GM18873 (cell line): ENCODE results near the gene CCDC158.
"Not testable (repeated sequence)": the region's sequence is repeated elsewhere in the genome, so short reads cannot be mapped to it uniquely, and the experiment has no call there.

Experiments
- ATAC-seq: cut with Tn5 transposase; IDR thresholded peaks from one replicate; pipeline ENCODE4 v1.9.1; 2021; ENCODE audit warnings: mild to moderate bottlenecking, moderate library complexity, moderate number of reproducible peaks; ENCODE audit not compliant: unreplicated experiment, low FRiP score

The CCDC158 gene

DNA sequence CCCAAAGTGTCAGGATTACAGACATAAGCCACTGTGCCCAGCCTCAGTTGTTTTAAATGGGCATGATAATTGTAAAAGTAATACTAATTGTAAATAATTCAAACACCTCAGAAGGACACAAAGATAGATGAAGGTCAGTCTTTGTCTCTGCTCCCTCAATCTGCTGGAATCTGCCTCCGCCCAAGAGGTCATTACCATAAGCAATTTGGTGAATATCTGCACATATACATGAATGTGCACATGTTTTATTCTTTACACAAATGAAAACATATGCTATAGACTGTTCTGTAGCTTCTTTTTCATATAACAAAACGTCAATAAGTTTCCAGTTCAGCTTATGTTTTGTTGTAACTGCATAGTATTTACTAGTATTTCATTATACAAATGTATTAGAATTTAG is 107.4 kb downstream of the CCDC158 start:
- no peak for ATAC-seq

DNA sequence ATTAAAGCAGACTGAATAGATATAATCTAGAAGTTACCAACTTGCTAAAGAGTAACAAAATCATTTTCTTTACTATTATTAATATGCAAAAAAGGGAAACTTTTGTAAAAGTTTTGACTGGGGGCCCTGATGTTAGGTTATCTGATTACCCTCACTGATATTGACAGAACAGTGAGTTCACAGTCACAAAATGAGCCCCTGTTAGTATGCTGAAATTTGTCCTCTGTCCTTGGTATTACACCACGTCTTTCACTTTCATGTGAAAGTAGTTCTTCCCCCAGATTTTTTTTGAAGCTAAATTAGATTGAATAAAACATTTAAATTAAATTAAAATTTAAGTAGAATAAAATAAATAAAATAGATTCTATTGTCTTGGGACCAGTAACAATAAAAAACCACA is 108.5 kb downstream of the CCDC158 start:
- ATAC-seq, result no peak

DNA sequence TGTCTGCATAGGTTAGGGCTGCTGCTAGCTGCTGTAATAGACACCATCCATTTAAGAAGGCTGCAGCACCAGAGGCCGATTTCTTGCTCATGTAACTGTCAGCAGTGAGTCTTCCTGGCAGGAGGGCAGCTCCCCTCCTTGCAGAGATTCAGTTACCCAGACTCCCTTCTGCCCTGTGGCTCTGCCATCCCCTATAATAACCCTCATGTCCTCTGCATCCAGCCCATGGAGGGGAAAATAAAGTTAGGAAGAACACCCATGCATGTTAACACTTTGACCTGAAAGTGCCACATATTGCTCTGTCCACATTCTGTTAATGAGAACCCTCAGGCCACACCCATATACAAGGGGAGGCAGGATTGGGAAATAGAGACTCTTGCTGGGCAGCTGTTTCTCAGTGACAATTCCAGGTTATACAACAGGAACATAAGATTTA is 109.0 kb downstream of the CCDC158 start:
- ATAC-seq, result no peak

DNA sequence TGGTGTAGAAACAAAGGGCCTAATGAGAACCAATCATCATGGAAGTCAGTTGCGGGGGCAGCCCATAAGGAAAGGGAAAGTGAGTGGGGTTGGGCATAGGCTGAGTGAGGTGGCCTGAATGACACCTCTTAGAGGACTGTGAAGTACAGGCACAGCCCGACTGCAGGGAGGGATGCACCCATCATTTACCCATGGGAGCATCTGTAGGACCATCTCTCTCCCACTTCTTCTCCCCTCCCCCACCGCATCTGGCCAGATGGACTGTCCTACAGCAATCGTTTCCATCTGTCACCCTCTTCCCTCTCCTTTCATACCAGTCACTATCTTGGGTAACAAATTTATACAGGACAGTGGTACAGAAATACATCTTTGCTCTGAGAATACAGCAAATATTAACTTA is 110.3 kb downstream of the CCDC158 start:
- ATAC-seq, result no peak

DNA sequence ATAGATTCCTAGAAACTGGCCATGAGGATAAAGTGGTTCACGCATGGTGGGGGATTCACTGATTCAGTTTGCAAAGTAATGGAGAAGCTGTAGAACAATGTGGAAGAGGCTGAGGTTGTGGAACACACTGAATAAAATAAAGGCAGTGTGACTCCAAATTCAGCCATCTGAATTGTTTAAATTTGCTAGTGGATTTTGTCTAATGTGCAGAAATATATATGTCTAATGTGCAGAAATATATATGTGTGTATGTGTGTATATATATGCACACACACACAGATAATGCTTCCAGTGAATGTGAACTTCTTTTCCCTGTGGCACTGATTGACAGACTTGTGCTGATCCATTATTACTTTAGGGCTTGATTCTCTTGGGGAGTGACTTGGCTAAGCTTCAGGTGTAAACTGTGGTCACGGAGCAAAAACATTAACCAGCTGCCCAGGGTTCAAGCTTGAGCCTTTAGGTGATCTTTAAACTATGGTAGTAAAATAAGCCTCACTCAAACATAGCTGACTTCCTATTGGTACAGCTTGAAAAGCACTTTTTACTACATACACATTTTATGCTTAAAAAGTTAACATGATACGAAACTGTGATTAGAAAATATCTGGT is 110.9 kb downstream of the CCDC158 start:
- no peak for ATAC-seq

DNA sequence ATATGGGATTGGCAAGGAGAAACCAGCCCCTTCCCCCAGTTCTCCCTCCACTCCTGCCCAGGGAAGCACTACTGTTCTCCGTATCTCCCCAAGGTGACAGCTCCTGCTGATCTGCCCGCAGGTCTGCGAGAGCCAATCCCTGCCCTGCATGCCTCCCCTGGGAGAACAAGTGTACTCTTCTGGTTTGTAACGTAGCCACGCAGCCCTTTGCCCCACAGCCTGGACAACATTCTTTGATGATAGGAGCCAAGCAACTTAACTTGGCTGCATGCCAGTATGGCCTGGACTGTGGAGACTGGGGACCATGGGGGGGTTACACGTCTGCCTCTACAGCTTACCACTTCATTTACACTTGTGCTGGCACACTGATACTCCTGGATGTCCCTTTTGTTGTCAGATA is 112.4 kb downstream of the CCDC158 start:
- ATAC-seq, result no peak

DNA sequence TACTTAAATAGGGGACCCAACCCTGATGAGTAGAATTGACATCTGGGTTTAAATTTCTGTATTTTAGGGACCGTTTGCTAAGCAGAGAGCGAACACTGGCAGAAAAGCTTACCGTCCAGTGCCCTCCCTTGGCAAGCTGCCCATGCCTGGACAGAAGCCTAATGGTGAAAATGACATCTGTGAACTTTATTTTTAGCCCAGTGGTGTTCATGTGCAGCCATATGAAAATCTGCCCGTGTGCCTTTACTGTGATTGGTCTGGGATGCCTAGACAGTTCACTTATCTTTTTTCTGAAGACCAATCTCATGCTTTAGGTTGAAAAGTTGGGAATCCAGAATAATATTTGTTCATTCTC is 113.3 kb downstream of the CCDC158 start:
- no peak for ATAC-seq

DNA sequence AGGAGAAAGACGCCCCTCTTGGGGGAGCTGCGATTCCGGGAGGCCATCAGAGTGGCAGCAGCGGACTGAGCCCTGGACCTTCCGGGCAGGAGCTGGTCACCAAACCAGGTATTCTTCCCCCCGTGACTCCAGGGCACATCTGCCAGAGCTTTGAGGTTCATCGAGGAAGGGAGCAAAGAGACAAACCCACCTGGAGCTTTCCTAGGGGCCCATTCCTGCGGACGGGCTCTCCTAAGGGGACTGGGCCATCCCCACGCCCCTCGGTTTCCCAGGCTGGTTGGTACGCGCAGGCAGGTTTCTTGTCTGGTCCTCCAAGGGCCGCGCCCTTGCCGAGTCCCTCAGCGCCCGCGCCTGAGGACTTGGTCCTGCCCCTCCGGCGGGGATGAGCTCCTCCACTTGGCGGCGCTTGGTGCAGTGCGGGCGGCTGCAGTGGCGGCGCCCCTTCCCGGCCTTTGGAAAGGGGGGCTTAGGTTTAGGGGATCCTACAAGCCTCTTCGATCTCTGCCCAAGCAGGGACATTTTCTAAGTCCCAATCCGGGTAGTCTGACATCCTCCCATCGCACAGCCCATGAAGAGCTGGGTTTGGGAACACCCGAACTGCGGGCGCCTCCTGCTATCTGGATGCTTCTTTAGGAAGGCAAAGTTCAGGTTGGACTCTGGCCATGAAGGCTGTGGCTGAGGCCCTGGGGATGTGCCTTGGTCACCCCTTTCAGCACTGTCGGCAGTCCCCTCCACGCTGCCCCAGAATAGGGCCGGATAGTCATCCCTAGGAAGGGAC is 113.9 kb downstream of the CCDC158 start:
- no peak for ATAC-seq

DNA sequence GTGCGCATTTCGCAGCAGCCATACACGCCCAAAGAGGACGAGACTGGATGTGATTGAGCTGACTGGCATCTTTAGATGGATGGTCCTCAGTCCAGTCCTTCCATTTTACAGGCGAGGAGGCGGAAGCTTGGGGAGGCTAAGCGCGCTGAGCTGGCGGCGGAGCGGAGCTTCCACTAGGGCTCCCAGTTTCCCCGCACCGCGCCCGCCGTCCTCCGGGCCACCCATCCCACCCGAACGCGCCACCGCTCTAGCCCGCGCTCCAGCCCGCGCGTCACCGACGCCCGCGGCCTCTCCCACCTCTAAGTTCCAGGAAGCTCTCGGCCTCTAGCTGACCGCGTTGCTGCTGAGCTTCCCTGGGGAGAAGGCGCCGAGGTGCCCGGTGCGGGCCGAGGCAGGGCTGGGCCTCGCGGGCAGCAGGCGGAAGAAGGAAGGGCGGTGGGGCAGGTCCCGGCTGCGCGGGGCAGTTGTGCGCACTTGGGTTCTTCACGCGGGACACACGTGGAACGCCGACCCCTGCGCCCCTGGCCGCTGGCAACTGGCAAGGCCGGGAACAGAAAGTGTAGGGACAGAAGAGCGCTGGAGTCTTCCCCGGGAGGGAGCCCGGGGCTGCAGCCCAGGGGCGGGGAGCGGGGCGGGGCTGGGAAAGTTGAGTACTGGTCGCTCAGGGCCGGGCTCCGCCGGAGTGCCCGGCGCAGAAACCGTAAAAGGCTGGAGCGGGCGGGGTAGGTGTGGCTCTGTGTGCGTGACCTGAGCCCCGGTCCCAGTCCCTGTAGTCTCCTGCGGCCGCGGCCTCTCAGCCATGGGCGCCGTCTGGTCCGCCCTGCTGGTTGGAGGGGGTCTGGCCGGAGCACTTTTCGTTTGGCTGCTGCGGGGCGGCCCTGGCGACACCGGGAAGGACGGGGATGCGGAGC is 114.7 kb downstream of the CCDC158 start, which contains the start of gene STBD1:
Gene STBD1 (plus strand): TSS at position 763 of the 911 bp plus-strand sequence. CDS start 37 bp downstream, at position 800.
- ATAC-seq, result no peak

DNA sequence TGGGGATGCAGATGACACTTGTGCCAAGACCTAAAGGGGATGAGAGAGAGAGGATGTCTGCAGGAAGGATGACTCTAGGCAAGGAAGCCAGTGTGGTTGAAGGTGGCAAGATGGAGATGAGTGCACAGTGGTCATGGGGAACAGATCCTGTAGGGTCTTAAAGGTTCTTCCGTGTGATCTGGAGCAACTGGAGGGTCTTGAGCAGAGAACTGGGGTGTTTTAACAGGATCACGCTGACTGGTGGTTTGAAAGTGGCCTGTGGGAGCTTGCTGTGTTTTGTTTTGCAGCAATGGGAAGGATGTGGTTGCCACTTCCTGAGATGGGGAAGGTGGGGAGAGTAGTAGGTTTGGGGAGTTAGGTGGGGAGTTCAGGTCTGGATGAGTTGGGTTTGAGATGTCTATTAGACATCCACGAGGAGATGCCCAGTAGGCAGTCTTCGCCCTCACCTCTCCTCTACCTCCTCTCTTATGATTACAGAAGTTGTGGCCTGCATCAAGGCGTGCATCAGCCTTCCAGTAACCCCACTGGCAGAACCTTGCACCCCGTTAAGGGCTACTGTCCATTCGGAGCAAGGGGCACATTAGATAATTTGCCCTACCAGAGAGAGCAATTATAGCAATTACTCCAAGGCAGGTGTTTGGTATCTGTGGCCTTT is 115.8 kb downstream of the CCDC158 start:
- no peak for ATAC-seq

DNA sequence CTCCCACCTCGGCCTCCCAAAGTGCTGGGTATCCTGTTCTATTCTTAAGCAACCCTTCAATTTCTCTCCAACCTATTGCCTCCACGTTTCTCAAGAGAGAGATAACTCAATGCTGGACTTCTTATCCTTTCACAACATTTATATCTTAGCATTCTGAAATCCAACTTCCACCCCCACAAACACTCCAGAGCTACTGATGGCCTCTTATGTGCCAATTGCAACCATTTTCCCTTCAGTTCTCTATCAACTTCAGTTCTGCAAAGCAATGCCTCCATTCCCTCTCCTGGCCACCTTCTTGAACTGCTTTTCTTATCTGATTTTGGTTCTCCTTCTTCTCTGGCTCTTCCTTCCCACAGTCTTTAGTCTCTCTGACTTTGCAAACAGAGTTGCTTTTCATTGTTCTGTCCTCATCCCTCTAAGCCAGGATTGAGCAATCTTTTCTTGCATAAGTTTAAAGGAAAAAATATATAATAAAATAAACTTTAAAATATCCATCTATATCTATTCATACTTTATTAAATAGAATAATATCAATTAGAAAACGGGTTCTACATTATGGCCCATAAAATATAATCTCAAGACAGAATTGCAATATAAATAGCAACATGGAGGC is 118.0 kb downstream of the CCDC158 start:
- no peak for ATAC-seq

DNA sequence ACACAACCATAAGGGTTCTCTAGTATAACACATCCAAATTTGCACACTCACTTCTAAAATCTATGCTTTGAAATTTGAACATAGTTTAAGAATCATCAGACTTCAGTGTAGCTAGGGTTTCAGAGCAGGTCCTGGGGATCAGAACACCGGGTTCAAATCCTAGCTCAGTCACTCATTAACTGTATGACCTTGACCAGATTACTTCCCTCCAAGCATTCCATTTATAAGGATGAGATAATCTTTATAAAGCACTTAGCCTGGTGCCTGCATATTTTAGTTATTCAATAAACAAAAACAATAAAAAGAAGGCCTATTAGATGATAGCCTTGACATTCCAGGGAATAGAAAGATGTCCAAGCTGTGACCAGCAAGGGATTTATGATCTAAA is 119.2 kb downstream of the CCDC158 start:
- ATAC-seq, result no peak

DNA sequence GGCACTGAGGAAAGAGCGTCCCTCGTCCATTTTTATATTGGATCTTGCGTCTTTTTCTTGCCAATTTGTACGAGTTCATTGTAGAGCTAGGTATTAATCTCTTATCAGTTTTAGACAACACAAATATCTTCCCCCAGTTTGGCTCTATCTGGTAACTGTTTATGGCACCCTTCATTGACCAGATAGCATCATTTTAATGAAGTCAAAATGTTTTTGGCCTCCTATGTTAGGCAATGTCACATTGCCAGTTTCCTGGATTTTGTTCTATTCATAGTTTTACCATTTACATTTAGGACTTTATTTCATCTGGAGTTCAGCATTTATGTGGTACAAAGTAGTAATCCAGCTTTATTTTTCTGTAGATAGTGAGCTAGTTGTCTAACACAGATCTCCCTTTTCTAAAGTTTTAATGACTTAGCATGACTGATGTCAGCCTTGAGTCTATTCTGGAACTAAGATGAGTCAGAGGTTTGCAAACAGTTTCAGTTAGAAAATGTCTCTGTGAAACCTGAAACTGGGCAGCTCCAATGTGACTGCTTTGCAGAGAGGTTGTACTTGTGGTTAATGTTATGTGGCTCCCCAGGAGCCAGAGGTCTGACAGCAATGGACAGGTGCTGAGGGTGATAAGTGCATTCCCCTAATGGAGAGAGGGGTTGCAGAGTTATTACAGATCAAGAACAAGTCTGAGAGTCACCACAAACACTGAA is 119.7 kb downstream of the CCDC158 start:
- ATAC-seq, result peak; percentile 99

DNA sequence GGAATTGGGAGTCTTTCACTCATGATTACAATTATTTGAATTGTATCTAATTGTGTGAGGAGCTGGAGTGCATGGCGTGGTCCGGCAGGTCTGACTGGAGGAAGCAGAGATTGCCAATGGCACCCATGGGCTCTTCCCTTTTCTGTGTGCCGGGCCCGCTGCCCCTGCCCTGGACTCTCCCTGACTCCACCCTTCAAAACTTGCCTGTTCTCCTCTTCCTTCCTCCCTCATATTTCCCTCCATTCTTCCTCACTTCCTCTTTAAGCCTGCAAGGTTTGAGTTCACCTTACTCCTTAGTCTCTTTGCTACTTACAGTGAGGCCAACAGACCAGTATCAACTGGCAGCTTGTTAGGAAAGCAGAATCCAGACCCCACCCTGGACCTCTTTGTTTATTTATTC is 120.9 kb downstream of the CCDC158 start:
- no peak for ATAC-seq

DNA sequence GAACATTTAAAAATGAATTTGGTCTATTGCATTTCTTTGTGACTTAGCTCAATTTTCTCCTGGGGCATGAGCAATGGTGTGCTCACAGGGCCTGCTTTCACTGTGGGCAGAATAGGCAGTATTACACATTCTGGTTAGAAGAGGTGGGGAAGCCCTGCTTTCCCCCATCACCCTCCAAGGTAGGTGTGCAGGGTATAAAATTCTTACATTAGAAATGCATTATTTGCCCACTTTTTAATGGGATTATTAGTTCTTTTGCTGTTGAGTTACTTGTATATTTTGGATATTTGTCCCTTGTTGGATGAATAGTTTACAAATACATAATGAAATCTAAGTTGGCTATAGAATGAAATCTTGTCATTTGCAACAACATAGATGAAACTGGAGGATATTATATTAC is 122.7 kb downstream of the CCDC158 start:
- ATAC-seq, result no peak

DNA sequence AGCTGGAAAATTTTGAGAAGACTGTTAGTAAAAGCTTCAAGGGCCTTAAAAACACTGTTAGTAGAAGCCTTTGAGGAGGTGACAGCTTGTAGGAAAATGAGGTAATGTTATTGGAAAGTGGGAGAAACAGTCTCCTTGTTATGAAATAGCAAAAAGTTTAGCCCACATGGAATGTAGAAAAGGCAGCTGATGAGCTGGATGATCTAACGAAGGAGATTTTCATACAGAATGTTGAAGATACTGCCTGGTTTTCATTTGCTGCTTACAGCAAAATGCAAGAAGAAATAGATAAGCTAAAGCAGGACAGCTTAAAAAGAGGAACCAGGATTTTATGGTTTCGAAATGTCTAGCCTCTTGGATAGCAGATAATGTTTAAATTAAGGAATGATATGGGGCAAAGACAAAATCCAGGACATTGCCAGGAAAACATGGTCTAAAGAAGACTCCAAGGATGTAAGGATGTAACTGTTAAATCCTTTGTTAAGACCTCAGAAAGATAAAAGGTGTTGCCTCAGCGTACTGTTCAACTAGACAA is 124.6 kb downstream of the CCDC158 start:
- no peak for ATAC-seq

DNA sequence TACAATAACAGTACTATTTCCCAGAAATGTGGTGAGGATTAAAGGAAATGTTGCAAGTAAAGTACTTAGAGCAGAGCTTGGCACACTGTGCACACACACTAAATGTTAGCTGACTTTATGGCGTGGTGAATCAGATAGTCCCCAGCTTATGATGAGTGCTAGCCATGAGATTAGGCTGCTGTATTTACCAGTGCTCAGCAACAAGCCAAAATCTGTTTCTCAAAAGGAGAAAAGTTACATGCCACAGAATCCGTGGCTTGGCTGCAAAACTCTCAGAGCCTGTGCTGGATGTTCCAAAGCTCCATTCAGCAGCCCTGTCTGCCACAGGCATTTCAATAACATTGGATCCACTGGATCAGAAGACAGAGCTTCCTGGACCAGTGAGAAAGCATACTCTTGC is 127.2 kb downstream of the CCDC158 start:
- no peak for ATAC-seq

DNA sequence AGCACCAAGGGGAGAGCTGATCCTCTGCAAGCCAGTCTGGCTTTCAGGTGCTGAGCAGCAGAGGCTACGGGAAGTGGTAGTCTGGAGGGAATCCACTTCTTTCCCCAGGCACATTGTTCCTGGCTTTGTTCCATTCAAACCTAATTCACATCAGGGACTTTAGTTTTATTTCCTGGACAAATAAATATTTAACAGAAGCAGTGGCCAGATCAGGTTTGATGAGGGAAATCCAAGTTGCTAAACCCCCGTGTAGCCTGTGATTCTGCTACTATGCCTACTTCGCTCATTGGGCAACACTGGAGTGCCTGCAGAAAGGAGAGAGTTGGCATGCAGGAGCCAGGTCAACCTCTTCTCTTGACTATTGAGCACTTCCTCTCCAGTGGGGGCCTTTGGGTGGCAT is 128.2 kb downstream of the CCDC158 start:
- ATAC-seq, result no peak

DNA sequence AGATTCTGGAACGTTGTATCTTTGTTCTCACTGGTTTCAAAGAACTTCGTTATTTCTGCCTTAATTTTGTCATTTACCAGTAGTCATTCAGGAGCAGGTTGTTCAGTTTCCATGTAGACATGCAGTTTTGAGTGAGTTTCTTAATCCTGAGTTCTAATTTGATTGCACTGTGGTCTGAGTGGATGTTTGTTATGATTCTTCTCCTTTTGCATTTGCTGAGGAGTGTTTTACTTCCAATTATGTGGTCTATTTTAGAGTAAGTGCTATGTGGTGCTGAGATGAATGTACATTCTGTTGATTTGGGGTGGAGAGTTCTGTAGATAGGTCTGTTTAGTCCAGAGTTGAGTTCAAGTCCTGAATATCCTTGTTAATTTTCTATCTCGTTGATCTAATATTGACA is 133.1 kb downstream of the CCDC158 start:
- not testable (repeated sequence) for ATAC-seq
